Activated CD4-positive, alpha-beta memory T cell treated with anti-CD3 and anti-CD28 coated beads for 36 hours (primary cell): ENCODE measurements around the gene ADAM11. TPM values are rescaled to one million over a fixed set of nuclear protein-coding genes. Genes with fewer than 3 reads are reported as not detected.
"Not testable (repeated sequence)": the region's sequence is repeated elsewhere in the genome, so short reads cannot be mapped to it uniquely, and the experiment has no call there.

ENCODE experiments used
- CTCF ChIA-PET: fragments of 350-600 bp; sonication (Branson Sonifier 250); formaldehyde crosslinking; loops from one replicate; lab custom pipeline; 2021; ENCODE audit warnings: antibody characterized with exemption, inconsistent platforms; lab: Charles Lee
- POLR2A ChIA-PET: fragments of 350-600 bp; sonication (Branson Sonifier 250); formaldehyde crosslinking; loops from one replicate; lab custom pipeline; 2021; ENCODE audit warnings: antibody characterized with exemption; lab: Charles Lee
- DNase-seq: peaks from one replicate; pipeline ENCODE4 v3.0.0-alpha.2; 2020
- H3K27ac Mint-ChIP-seq: one replicate; pipeline ENCODE4 v1.8.0; 2021; ENCODE audit warnings: mixed read lengths
- H3K27me3 Mint-ChIP-seq: one replicate; pipeline ENCODE4 v1.8.0; 2021; ENCODE audit warnings: mixed read lengths
- H3K36me3 Mint-ChIP-seq: one replicate; pipeline ENCODE4 v1.8.0; 2021; ENCODE audit warnings: mixed read lengths
- H3K4me1 Mint-ChIP-seq: one replicate; pipeline ENCODE4 v1.8.0; 2021; ENCODE audit warnings: low read depth, mixed read lengths
- H3K4me3 Mint-ChIP-seq: one replicate; pipeline ENCODE4 v1.8.0; 2021; ENCODE audit warnings: mild to moderate bottlenecking, mixed read lengths
- H3K9me3 Mint-ChIP-seq: one replicate; pipeline ENCODE4 v1.8.0; 2021; ENCODE audit warnings: mixed read lengths
- intact Hi-C: fragments of 100-400 bp; cut with micrococcal nuclease; formaldehyde crosslinking; loops from one replicate; pipeline ENCODE4 v1.15.1; 2023
- total RNA-seq, 2 experiments: library from RNA; stranded (reverse); gene quantifications; one replicate each; pipeline ENCODE4 v1.2.3, GENCODE V29; 2021

ADAM11 gene
- total RNA-seq, 2 experiments from 2014 or later = 0.12 to 0.33 TPM

DNA sequence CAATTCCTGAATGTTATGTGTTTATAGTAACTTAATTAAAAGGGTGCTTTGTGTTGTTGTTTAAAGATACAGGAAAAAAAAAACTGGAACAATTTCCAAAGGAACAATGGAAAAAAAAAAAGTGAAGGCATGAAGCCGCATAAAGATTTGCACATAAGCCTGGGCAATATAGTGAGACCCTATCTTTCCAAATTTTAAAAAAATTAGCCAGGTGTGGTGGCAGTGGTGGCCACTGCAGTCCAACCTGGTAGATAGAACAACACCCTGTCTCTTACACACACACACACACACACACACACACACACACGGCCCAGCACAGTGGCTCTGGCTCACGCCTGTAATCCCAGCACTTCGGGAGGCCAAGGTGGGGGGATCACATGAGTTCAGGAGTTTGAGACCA, 49.4 kb downstream of the ADAM11 start:
- ChIA-PET POLR2A (no interaction called here), CTCF (no interaction called here)
- intact Hi-C loops = no loop called here
- Mint-ChIP-seq H3K4me1 (no peaks in the 10 kb centered on the region), H3K27ac (no peak overlapping the region), H3K4me3 (no peak overlapping the region), H3K9me3 (no peaks in the 10 kb centered on the region), H3K27me3 (peaks cover 4% of the 10 kb centered on the region), H3K36me3 (no peaks in the 10 kb centered on the region)
- no peak for DNase-seq

DNA sequence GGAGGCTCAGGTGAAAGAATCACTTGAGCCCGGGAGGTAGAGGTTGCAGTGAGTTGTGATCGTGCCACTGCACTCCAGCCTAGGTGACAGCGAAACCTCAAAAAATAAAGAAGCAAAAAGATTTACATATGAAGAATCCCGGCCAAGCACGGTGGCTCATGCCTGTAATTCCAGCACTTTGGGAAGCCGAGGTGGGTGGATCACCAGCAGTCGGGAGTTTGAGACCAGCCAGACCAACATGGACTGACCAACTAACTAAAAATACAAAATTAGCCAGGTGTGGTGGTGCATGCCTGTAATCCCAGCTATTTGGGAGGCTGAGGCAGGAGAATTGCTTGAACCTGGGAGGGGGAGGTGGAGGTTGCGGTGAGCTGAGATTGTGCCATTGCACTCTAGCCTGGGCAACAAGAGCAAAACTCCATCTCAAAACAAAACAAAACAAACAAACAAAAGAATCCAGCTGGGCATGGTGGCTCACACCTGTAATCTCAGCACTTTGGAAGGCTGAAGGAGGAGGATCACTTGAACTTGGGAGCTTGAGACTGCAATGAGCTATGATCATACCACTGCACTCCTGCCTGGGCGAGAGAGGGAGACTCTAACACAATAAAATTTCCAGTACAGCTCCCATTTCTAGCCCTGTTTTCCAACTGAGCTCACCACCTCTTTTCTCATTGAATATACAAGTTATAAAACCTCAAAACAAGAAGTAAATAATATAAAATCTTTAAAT, 50.0 kb downstream of the ADAM11 start:
- H3K36me3 Mint-ChIP-seq, CTCF ChIA-PET: not testable (repeated sequence)

DNA sequence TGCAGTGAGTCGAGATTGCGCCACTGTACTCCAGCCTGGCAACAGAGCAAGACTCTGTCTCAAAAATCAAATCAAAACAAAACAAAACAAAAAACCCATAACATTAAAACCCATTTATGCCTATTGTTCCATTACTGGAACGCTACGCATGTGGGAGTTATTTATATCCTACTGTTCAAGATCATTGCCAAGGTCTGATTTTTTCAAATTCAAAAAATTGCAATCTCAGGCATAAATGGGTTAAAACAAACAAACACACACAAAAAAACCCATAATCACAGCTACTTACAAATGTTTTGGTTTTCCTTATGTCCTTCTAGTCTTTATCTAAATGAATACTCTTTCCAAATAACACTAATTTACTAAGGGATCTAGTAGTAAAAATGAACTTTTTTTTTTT, 53.5 kb downstream of the ADAM11 start:
- intact Hi-C loops = no loop called here
- Mint-ChIP-seq H3K27me3 (peaks cover 2% of the 10 kb centered on the region), H3K27ac (no peak overlapping the region), H3K36me3 (no peaks in the 10 kb centered on the region), H3K4me1 (no peaks in the 10 kb centered on the region), H3K9me3 (no peaks in the 10 kb centered on the region), H3K4me3 (no peak overlapping the region)
- no peak for DNase-seq
- ChIA-PET POLR2A (interaction anchor here (0.6 kb wide), 1 partner anchor 31 kb away, joined by 3 read pairs; no protein-coding TSS in a partner anchor), CTCF (interaction anchor here (0.6 kb wide), 1 partner anchor 93 kb away, joined by 3 read pairs; no protein-coding TSS in a partner anchor)

More for the DNA sequence above, 50.0 kb downstream of the ADAM11 start:
- DNase-seq, H3K9me3 Mint-ChIP-seq, intact Hi-C loops, H3K4me1 Mint-ChIP-seq, H3K27ac Mint-ChIP-seq, H3K4me3 Mint-ChIP-seq, H3K27me3 Mint-ChIP-seq: not testable (repeated sequence)
- POLR2A ChIA-PET = interaction anchor here (0.6 kb wide), 1 partner anchor 17 kb away, joined by 5 read pairs; no protein-coding TSS in a partner anchor

DNA sequence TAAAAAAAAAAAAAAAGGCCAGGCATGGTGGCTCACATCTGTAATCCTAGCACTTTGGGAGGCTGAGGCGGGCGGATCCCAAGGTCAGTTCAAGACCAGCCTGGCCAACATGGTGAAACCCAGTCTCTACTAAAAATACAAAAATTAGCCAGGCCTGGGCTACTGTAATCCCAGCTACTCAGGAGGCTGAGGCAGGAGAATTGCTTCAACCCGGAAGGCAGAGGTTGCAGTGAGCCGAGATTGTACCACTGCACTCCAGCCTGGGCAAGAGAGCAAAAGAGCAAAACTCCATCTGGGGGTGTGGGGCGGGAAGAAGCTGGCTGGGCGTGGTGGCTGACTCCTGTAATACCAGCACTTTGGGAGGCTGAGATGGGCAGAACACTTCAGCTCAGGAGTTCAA, 59.7 kb downstream of the ADAM11 start:
- CTCF ChIA-PET, H3K36me3 Mint-ChIP-seq, H3K4me1 Mint-ChIP-seq, H3K27ac Mint-ChIP-seq, DNase-seq, H3K9me3 Mint-ChIP-seq, intact Hi-C loops, H3K4me3 Mint-ChIP-seq, POLR2A ChIA-PET: not testable (repeated sequence)
- peaks cover 12% of the 10 kb centered on the region for H3K27me3 Mint-ChIP-seq

DNA sequence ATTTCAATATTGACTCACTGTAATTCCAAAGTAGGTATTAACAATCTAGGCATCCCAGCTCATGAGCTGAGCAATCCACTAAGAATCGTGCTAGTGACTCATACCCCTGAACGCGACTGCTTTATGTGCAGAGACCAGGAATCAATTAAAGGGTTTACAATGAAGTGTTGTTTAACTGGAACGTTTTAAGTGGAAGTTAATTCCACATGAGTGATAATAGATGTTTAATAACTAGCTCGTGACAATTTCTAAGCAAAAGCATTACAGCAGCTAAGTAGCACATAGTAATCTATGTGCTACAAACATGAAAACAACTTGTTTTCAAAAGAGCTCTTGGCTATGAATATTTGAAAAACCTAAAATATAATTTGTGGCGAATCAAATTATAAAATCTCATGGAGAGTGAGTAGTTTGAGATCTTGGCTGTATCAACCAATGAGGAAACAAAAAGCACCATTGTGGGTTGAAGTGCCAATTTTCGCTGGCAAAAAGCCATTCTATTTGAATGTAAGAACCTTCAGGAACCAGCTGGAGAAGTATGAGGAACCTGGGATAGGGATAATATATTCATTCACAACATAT, 61.9 kb downstream of the ADAM11 start:
- intact Hi-C loops = no loop called here
- no peaks in the 10 kb centered on the region for H3K4me1 Mint-ChIP-seq
- ChIA-PET POLR2A (no interaction called here), CTCF (interaction anchor here (0.6 kb wide), 1 partner anchor 288 kb away, joined by 3 read pairs; no protein-coding TSS in a partner anchor)
- no peaks in the 10 kb centered on the region for H3K9me3 Mint-ChIP-seq
- no peaks in the 10 kb centered on the region for H3K36me3 Mint-ChIP-seq
- peaks cover 13% of the 10 kb centered on the region for H3K27me3 Mint-ChIP-seq
- H3K4me3 Mint-ChIP-seq = no peak overlapping the region
- DNase-seq = no peak
- no peak overlapping the region for H3K27ac Mint-ChIP-seq

DNA sequence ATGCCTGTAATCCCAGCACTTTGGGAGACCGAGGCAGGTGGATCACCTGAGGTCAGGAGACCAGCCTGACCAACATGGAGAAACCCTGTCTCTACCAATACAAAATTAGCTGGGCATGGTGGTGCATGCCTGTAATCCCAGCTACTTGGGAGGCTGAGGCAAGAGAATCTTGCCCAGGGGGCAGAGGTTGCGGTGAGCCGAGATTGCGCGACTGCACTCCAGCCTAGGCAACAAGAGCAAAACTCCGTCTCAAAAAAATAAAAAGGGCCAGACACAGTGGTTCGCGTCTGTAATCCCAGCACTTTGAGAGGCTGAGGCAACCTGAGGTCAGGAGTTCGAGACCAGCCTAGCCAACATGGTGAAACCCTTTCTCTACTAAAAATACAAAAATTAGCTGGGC, 66.4 kb downstream of the ADAM11 start:
- intact Hi-C loops = not testable (repeated sequence)

DNA sequence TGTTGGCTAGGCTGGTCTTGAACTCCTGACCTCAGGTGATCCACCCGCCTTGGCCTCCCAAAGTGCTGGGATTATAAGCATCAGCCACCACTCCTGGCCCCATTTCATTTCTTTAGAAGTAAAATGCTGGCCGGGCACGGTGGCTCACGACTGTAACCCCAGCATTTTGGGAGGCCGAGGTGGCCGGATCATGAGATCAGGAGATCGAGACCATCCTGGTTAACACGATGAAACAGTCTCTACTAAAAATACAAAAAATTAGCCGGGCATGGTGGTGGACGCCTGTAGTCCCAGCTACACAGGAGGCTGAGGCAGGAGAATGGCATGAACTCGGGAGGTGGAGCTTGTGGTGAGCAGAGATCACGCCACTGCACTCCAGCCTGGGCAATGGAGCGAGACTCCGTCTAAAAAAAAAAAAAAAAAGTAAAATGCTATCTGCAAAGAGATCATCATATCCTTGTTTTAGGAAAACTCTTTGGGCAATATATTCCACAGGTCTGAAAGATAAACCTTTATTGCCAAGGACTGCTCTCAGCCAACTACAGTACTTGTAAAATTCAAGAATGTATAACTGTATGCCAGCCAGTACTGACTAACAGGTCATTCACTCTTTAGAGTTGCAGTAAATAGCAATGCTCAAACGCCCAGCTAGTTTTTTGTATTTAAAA, 67.5 kb downstream of the ADAM11 start:
- intact Hi-C loops = no loop called here
- POLR2A ChIA-PET = interaction anchor here (0.7 kb wide), 1 partner anchor 17 kb away, joined by 5 read pairs; no protein-coding TSS in a partner anchor
- H3K27me3 Mint-ChIP-seq = peaks cover 32% of the 10 kb centered on the region
- no peak for DNase-seq
- H3K4me1 Mint-ChIP-seq = peaks cover 12% of the 10 kb centered on the region
- no peak overlapping the region for H3K27ac Mint-ChIP-seq
- no peaks in the 10 kb centered on the region for H3K36me3 Mint-ChIP-seq
- H3K9me3 Mint-ChIP-seq = no peaks in the 10 kb centered on the region
- CTCF ChIA-PET = interaction anchor here (0.7 kb wide), 1 partner anchor 35 kb away, joined by 5 read pairs; no protein-coding TSS in a partner anchor
- H3K4me3 Mint-ChIP-seq = no peak overlapping the region

More for the DNA sequence above, 66.4 kb downstream of the ADAM11 start:
- DNase-seq, H3K36me3 Mint-ChIP-seq, H3K27ac Mint-ChIP-seq, H3K4me1 Mint-ChIP-seq, CTCF ChIA-PET, POLR2A ChIA-PET, H3K9me3 Mint-ChIP-seq, H3K4me3 Mint-ChIP-seq: not testable (repeated sequence)
- H3K27me3 Mint-ChIP-seq = peaks cover 33% of the 10 kb centered on the region

DNA sequence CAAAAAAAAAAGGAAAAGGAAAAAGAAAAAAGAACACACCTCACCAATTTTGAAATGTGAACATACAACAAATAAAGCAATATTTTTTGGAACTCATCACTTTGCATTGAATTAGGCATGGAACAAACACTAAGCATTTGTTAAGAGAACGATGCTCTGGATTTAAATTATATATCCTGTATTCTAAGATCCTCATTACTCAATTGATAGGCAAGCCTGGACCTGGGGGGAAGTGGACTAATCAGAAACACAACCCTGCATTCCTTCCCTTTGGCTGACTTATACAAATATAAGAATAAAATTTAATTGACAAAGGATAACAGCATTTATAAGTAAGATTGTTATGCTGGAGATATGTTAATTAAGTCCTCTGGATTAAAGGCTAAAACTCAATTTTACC, 69.1 kb downstream of the ADAM11 start:
- peaks cover 12% of the 10 kb centered on the region for H3K4me1 Mint-ChIP-seq
- H3K4me3 Mint-ChIP-seq = no peak overlapping the region
- H3K36me3 Mint-ChIP-seq = no peaks in the 10 kb centered on the region
- no peaks in the 10 kb centered on the region for H3K9me3 Mint-ChIP-seq
- no peak for DNase-seq
- ChIA-PET POLR2A (no interaction called here), CTCF (interaction anchor here (1.5 to 1.7 kb wide), 2 partner anchors 17 to 49 kb away, joined by 3 to 10 read pairs; no protein-coding TSS in a partner anchor)
- peaks cover 40% of the 10 kb centered on the region for H3K27me3 Mint-ChIP-seq
- intact Hi-C loops = no loop called here
- no peak overlapping the region for H3K27ac Mint-ChIP-seq

DNA sequence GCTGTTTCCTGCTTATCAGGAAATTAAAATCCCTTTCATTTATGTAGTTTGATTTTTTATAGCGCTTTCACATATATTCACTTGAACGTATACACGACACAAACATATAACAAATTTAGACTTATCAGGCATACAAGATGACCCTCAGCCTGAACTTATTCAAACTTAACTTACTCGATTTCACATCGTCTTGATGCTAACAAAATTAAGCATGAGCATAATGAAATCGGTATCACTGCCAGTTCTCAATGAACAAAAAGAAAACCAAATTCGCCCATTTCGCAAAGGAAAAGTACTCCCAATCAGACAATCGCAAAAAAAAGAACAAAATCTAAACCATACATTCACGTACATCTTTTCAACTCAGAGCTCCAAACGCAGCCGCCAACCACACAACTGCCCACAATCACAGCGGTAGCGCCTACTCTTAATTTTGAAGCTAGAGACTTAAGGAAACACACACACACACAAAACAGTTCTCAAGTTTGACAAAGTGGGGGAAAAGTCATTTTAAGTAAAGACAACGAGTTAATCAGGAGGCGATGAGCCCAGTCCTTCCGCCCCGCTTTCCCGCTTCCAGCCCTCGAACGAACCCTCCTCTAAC, 70.2 kb downstream of the ADAM11 start:
- Mint-ChIP-seq H3K27me3 (peaks cover 44% of the 10 kb centered on the region), H3K27ac (no peak overlapping the region), H3K36me3 (no peaks in the 10 kb centered on the region), H3K4me1 (peaks cover 12% of the 10 kb centered on the region), H3K4me3 (peak overlapping the region; percentile 68), H3K9me3 (no peaks in the 10 kb centered on the region)
- CTCF ChIA-PET = interaction anchor here (1.0 to 1.7 kb wide), 3 partner anchors 18 to 53 kb away, joined by 3 to 10 read pairs (median 4); no protein-coding TSS in a partner anchor
- DNase-seq = peak; percentile 35
- intact Hi-C loops = loop anchor here (1.0 kb wide), 1 partner anchor 54 kb away; no protein-coding TSS in a partner anchor
- POLR2A ChIA-PET = no interaction called here

DNA sequence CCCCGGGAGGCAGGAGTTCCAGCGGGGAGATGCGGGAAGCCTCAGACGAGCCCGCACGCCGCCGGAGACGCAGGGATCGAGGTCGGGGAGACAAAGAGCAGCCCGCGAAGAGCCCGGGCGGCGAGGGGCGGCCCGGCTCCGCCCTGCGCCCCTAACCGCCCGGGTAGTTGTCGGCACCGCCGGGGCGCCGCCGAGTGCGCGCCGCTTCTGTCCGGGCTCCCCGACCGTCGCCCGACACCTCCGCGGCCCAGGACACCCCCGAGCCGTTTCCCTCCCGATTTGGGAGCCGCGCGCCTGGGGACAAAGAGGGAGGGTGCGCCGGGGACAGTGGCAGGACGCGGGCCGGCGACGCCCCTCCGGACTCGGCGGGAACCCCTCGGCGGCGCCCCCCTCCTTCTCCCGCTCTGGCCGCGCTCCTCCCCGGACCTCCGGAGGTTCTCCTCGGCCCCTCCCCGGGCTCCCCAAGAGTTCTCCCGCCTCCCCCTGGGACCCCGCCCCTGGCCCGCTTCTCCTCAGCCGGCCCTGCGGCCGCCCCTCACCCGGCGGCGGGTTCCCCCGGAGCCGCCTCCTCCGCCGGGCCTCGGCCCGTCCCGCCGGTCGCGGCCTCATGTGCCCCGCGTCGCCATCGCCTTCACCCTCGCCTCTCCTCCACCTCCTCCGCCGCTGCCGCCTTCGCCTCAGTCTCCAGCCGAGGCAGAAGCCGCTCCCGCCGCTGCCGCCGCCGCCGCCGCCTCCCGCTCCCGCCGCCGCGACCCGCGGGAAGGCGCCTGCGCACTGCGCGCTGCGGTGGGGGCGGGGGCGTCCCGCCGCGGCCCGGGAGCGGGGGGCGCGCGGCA, 71.0 kb downstream of the ADAM11 start, which contains the start of gene GJC1:
Gene GJC1 (minus strand): TSS at position 765 of the 836 bp plus-strand sequence. CDS start 24,470 bp downstream, outside the sequence.
- Mint-ChIP-seq H3K27me3 (peaks cover 46% of the 10 kb centered on the region), H3K9me3 (no peaks in the 10 kb centered on the region), H3K4me3 (peak within 1 kb of the TSS; percentile 68), H3K27ac (no peak within 1 kb of the TSS), H3K4me1 (peaks cover 12% of the 10 kb centered on the region), H3K36me3 (no peaks in the 10 kb centered on the region)
- peak; percentile 20 for DNase-seq
- POLR2A ChIA-PET = no interaction called here
- CTCF ChIA-PET = interaction anchor here (1.0 to 2.5 kb wide), 5 partner anchors 19 to 54 kb away, joined by 3 to 10 read pairs (median 4); no protein-coding TSS in a partner anchor
- intact Hi-C loops = loop anchor here (1.0 kb wide), 1 partner anchor 54 kb away; no protein-coding TSS in a partner anchor
